Measurements from ENCODE around the gene REEP5. TPM values are rescaled to one million over a fixed set of nuclear protein-coding genes. Genes with fewer than 3 reads are reported as not detected.
"Not testable (repeated sequence)": the region's sequence is repeated elsewhere in the genome, so short reads cannot be mapped to it uniquely, and the experiment has no call there.

The REEP5 gene
- polyA plus RNA-seq, 3 donors = 83.6 to 200 (median 193) TPM

DNA sequence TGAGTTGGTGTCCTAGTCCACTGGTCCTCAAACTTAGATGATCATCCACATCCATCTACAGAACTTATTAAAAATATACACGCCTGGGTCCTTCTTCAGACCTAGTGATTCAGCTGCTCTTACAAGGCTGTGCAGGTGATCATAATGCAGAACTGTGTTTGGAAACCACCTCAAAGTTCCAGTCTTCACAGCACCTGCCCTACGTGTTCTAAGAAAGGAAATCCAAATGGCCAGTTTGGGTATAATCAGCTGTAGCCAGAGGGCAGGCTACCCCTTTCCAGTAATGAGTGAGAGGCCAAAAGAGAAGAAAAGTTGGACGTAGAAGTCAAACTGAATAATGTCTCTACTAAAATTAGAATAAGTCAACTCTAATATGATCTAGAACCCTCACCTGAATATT is 15.4 kb downstream of the REEP5 start:
- peak overlapping the region in 4 of 7 donors; percentile 40 to 86 (median 52) for H3K27ac Mint-ChIP-seq
- WGBS (ENCODE audit: insufficient coverage) = 100% methylated on average over 1 of the region's 3 CpGs
- no peaks in the 10 kb centered on the region for H3K9me3 ChIP-seq (replicated peaks in 1 of 2; ENCODE audit: control insufficient read depth in 1 of 2, insufficient read depth in 1 of 2, low read length in 2 of 2)
- H3K27me3 ChIP-seq (ENCODE audit: control insufficient read depth in 2 of 2, insufficient read depth in 2 of 2, low read length in 2 of 2) = no peaks in the 10 kb centered on the region
- H4K20me1 ChIP-seq (ENCODE audit: insufficient read depth, low read length) = peaks cover 100% of the 10 kb centered on the region
- H3K36me3 Mint-ChIP-seq = peaks cover 43 to 72% of the 10 kb centered on the region in 2 donors
- H3K27ac ChIP-seq (ENCODE audit: low read depth in 1 of 2, low read length in 2 of 2) = peak overlapping the region in 1 of 2 donors; percentile 64
- H3K4me1 Mint-ChIP-seq = peaks cover 20% of the 10 kb centered on the region
- peaks cover 3 to 13% of the 10 kb centered on the region in 2 donors for H3K4me1 ChIP-seq (ENCODE audit: control insufficient read depth in 1 of 2, insufficient read depth in 2 of 2, low read length in 2 of 2)
- no peaks in the 10 kb centered on the region for H3K27me3 Mint-ChIP-seq (ENCODE audit: low read depth in 3 of 3)
- no peak for DNase-seq
- no peak overlapping the region for H2AFZ ChIP-seq (ENCODE audit: insufficient read depth, low read depth, low read length, poor library complexity, severe bottlenecking)
- no peak overlapping the region for H3K4me3 Mint-ChIP-seq
- H3K9me3 Mint-ChIP-seq = no peaks in the 10 kb centered on the region
- H3K36me3 ChIP-seq (replicated peaks in 1 of 2; ENCODE audit: control insufficient read depth in 1 of 2, insufficient read depth in 2 of 2, low read length in 2 of 2) = peaks cover 53 to 86% of the 10 kb centered on the region in 2 donors
- intact Hi-C loops (cut with micrococcal nuclease) = no loop called here
- H3K79me2 ChIP-seq (ENCODE audit: insufficient read depth, low read length) = peaks cover 95% of the 10 kb centered on the region
- no peak overlapping the region for H3K9ac ChIP-seq (ENCODE audit: insufficient read depth, low read length, poor library complexity, severe bottlenecking)
- no peak overlapping the region for H3K4me3 ChIP-seq (replicated peaks in 1 of 3; ENCODE audit: low read depth in 2 of 3, low read length in 3 of 3)
- TF ChIP-seq, protein P1, sequence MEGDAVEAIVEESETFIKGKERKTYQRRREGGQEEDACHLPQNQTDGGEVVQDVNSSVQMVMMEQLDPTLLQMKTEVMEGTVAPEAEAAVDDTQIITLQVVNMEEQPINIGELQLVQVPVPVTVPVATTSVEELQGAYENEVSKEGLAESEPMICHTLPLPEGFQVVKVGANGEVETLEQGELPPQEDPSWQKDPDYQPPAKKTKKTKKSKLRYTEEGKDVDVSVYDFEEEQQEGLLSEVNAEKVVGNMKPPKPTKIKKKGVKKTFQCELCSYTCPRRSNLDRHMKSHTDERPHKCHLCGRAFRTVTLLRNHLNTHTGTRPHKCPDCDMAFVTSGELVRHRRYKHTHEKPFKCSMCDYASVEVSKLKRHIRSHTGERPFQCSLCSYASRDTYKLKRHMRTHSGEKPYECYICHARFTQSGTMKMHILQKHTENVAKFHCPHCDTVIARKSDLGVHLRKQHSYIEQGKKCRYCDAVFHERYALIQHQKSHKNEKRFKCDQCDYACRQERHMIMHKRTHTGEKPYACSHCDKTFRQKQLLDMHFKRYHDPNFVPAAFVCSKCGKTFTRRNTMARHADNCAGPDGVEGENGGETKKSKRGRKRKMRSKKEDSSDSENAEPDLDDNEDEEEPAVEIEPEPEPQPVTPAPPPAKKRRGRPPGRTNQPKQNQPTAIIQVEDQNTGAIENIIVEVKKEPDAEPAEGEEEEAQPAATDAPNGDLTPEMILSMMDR (IDR thresholded peaks at IDR 0.05) = no peak
- no peak overlapping the region for H3K4me2 ChIP-seq (replicated peaks; ENCODE audit: extremely low read depth, low read length, poor library complexity, severe bottlenecking)

- intact Hi-C loops (cut with micrococcal nuclease); H3K9me3 ChIP-seq (replicated peaks in 1 of 2; ENCODE audit: control insufficient read depth in 1 of 2, insufficient read depth in 1 of 2, low read length in 2 of 2); H3K4me2 ChIP-seq (replicated peaks; ENCODE audit: extremely low read depth, low read length, poor library complexity, severe bottlenecking); H3K4me3 ChIP-seq (replicated peaks in 1 of 3; ENCODE audit: low read depth in 2 of 3, low read length in 3 of 3); H3K9ac ChIP-seq (ENCODE audit: insufficient read depth, low read length, poor library complexity, severe bottlenecking); H2AFZ ChIP-seq (ENCODE audit: insufficient read depth, low read depth, low read length, poor library complexity, severe bottlenecking); H3K9me3 Mint-ChIP-seq; H3K4me3 Mint-ChIP-seq; H3K27me3 ChIP-seq (ENCODE audit: control insufficient read depth in 2 of 2, insufficient read depth in 2 of 2, low read length in 2 of 2); H3K27me3 Mint-ChIP-seq (ENCODE audit: low read depth in 3 of 3): not testable (repeated sequence)
- peak overlapping the region; percentile 25 to 83 (median 69) for H3K27ac Mint-ChIP-seq
- peak; percentile 16 to 30 (median 22) for DNase-seq
- Histone ChIP-seq H3K36me3 (replicated peaks in 1 of 2; ENCODE audit: control insufficient read depth in 1 of 2, insufficient read depth in 2 of 2, low read length in 2 of 2) (peaks cover 56 to 86% of the 10 kb centered on the region in 2 donors), H3K4me1 (ENCODE audit: control insufficient read depth in 1 of 2, insufficient read depth in 2 of 2, low read length in 2 of 2) (peaks cover 3 to 13% of the 10 kb centered on the region in 2 donors), H3K27ac (ENCODE audit: low read depth in 1 of 2, low read length in 2 of 2) (peak overlapping the region in 1 of 2 donors; percentile 34), H3K79me2 (ENCODE audit: insufficient read depth, low read length) (peaks cover 91% of the 10 kb centered on the region), H4K20me1 (ENCODE audit: insufficient read depth, low read length) (peaks cover 99% of the 10 kb centered on the region)
- WGBS (ENCODE audit: insufficient coverage) = no CpG with 5 or more reads among the region's 3 CpGs
- H3K36me3 Mint-ChIP-seq = peaks cover 45 to 72% of the 10 kb centered on the region in 2 donors
- H3K4me1 Mint-ChIP-seq = peaks cover 20% of the 10 kb centered on the region
These were observed 17.0 kb downstream of the REEP5 start for GRCh38 chr5:112904996-112905395.

Measured in CD14-positive monocyte (primary cell).